ENCODE results near the gene DMRT3. TPM values are rescaled to one million over a fixed set of nuclear protein-coding genes. Genes with fewer than 3 reads are reported as not detected.

DMRT3 gene
- total RNA-seq, result not detected
- long read RNA-seq, result 0 reads

GRCh38 chr9:976258-976942 lies at the start of gene DMRT3:
TSS of gene DMRT3 (plus strand) at chr9:976655. CDS start at chr9:977002, 347 bp downstream.
- no peak for ATAC-seq
- H3K36me3 ChIP-seq, result no peaks in the 10 kb centered on the region
- no peak for DNase-seq
- peaks cover 98% of the 10 kb centered on the region for H3K27me3 ChIP-seq
- H3K27ac ChIP-seq, result no peak within 1 kb of the TSS
- H3K4me1 ChIP-seq, result peaks cover 18% of the 10 kb centered on the region
- H3K4me3 ChIP-seq, result no peak within 1 kb of the TSS
- no peaks in the 10 kb centered on the region for H3K9me3 ChIP-seq
- intact Hi-C loops (cut with DNase I), result no loop called here
- TF ChIP-seq CTCF (IDR thresholded peaks at IDR 0.05), result no peak

GRCh38 chr9:926976-927375 lies 49.5 kb upstream of the DMRT3 start:
- Histone ChIP-seq H3K4me3 (no peak overlapping the region), H3K4me1 (no peaks in the 10 kb centered on the region), H3K27ac (no peak overlapping the region), H3K36me3 (no peaks in the 10 kb centered on the region), H3K9me3 (no peaks in the 10 kb centered on the region), H3K27me3 (peaks cover 5% of the 10 kb centered on the region)
- no peak for TF ChIP-seq CTCF (IDR thresholded peaks at IDR 0.05)
- DNase-seq, result no peak
- intact Hi-C loops (cut with DNase I), result no loop called here
- ATAC-seq, result no peak

GRCh38 chr9:928363-929042 lies 48.0 kb upstream of the DMRT3 start:
- intact Hi-C loops (cut with DNase I), result no loop called here
- Histone ChIP-seq H3K27ac (no peak overlapping the region), H3K36me3 (no peaks in the 10 kb centered on the region), H3K9me3 (no peaks in the 10 kb centered on the region), H3K27me3 (peaks cover 5% of the 10 kb centered on the region), H3K4me1 (no peaks in the 10 kb centered on the region), H3K4me3 (no peak overlapping the region)
- peak; percentile 52 for TF ChIP-seq CTCF (IDR thresholded peaks at IDR 0.05)
- peak; percentile 68 for ATAC-seq
- no peak for DNase-seq

GRCh38 chr9:929719-930118 lies 46.7 kb upstream of the DMRT3 start:
- no peak overlapping the region for H3K27ac ChIP-seq
- H3K4me3 ChIP-seq, result no peak overlapping the region
- no peak for DNase-seq
- no peak for TF ChIP-seq CTCF (IDR thresholded peaks at IDR 0.05)
- no peaks in the 10 kb centered on the region for H3K4me1 ChIP-seq
- intact Hi-C loops (cut with DNase I), result no loop called here
- no peaks in the 10 kb centered on the region for H3K9me3 ChIP-seq
- peaks cover 5% of the 10 kb centered on the region for H3K27me3 ChIP-seq
- no peaks in the 10 kb centered on the region for H3K36me3 ChIP-seq
- ATAC-seq, result no peak

GRCh38 chr9:933356-933755 lies 43.1 kb upstream of the DMRT3 start:
- peaks cover 14% of the 10 kb centered on the region for H3K27me3 ChIP-seq

More at GRCh38 chr9:933356-933755, 43.1 kb upstream of the DMRT3 start:
- Histone ChIP-seq H3K27ac (no peak overlapping the region), H3K4me3 (no peak overlapping the region), H3K36me3 (no peaks in the 10 kb centered on the region), H3K4me1 (no peaks in the 10 kb centered on the region), H3K9me3 (no peaks in the 10 kb centered on the region)
- DNase-seq (no peak), ATAC-seq (no peak)
- intact Hi-C loops (cut with DNase I), result no loop called here
- TF ChIP-seq CTCF (IDR thresholded peaks at IDR 0.05), result no peak
